ENCODE data around the gene TTC6. TPM values are rescaled to one million over a fixed set of nuclear protein-coding genes. Genes with fewer than 3 reads are reported as not detected.

TTC6 gene
- polyA plus RNA-seq, 4 donors, result 0.14 to 0.98 (median 0.53) TPM

GRCh38 chr14:37618498-37619028 is 23.1 kb downstream of the TTC6 start:
- DNase-seq (ENCODE audit: low read depth in 4 of 4, low spot score in 3 of 4), result no peak

DNA sequence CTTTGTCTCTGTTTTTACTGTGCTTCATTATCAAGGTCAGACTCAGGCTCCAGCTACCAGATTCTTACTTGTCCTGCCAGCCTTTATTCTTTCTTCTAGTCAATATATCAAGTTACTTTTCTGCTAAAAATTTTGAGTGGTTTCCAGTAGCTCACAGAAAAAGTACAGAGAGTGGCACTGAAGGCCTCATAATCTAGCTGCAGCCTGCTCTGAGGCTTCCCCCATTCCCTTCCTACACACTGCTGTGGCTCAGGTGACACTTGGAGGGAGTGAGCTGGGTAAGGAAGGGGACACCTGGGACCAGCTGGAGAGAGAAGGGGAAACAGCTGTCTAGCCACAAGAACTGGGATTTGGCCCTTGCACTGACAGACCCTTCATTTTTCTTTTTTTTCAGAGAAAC is 25.4 kb downstream of the TTC6 start:
- DNase-seq (ENCODE audit: low read depth in 4 of 4, low spot score in 3 of 4), result no peak

DNA sequence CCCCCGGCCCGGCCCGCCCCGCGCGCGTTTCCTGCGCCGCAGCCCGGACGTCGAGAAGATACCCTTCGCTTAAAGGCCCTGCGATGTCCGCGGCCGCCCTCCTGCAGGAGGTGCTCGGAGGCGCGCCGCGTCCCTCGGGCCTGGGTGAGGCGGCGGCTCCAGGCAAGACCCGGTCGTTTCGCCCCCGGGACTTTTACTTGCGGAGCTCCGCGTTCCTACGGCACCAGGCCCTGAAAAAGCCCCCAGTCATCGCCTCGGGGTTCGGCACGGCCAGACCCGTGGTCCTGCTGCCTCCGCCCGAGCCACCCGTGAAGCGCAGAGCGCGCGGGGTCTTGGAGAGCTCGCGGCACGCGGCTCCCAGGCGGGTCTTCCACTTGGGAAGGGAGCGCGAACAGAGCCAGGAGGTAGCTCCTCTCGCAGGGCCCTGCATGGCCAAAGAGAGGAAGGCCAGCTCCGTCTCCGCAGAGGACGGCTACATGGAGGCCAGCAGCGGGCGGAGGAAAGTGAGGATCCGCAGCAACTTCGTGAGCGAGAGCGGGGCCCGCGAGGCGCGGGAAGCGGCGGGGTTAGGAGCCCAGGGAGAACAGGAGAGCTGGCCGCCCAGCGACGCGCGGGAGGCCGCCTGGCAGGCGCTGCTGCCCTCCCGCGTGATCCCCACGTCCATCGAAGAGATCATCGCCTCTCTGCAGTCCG is 26.9 kb downstream of the TTC6 start:
- DNase-seq (ENCODE audit: low read depth in 4 of 4, low spot score in 3 of 4), result no peak

GRCh38 chr14:37623426-37623951 is 28.1 kb downstream of the TTC6 start:
- DNase-seq (ENCODE audit: low read depth in 4 of 4, low spot score in 3 of 4), result no peak

GRCh38 chr14:37623971-37624370 is 28.5 kb downstream of the TTC6 start:
- no peak for DNase-seq (ENCODE audit: low read depth in 4 of 4, low spot score in 3 of 4)

- DNase-seq (ENCODE audit: low read depth in 4 of 4, low spot score in 3 of 4), result no peak
Observed at GRCh38 chr14:37625597-37626595, 30.5 kb downstream of the TTC6 start.

- DNase-seq (ENCODE audit: low read depth in 4 of 4, low spot score in 3 of 4), result no peak
Observed at GRCh38 chr14:37637341-37637740, 41.9 kb downstream of the TTC6 start.

GRCh38 chr14:37638599-37638998 is 43.2 kb downstream of the TTC6 start:
- no peak for DNase-seq (ENCODE audit: low read depth in 4 of 4, low spot score in 3 of 4)

DNA sequence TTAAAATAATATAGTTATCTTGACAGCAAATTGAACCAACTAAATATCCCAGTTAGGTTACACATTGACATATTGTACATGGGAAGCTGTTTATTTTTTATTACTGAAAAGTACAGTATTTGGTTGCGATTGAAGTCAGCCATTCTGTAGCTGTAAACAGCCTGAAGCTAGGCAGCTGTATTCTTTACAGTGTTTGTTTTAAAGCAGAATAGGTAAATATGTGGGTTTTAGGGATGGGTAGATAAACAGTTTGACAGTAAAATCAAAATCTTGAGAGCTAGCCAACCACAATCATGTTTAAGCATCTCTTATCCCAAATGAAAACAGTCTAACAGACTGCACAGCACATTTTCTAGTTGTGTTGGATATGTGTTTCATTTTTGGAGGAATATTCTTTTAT is 45.7 kb downstream of the TTC6 start:
- DNase-seq (ENCODE audit: low read depth in 4 of 4, low spot score in 3 of 4), result no peak

- no peak for DNase-seq (ENCODE audit: low read depth in 4 of 4, low spot score in 3 of 4)
Observed at GRCh38 chr14:37642125-37642524, 46.7 kb downstream of the TTC6 start.

- no peak for DNase-seq (ENCODE audit: low read depth in 4 of 4, low spot score in 3 of 4)
Observed at GRCh38 chr14:37643701-37644100, 48.3 kb downstream of the TTC6 start.

Other genes with a start within 250 kb of the TTC6 start
- gene FOXA1, start 380 bp upstream of the TTC6 start, polyA plus RNA-seq (ENCODE audit: insufficient read length in 4 of 4), result 1 to 10 TPM in 3 of 4 donors, under 1 TPM in 1; 0.75 to 6.9 (median 4.4) TPM